ENCODE measurements around the gene LCE2B.

LCE2B gene

DNA sequence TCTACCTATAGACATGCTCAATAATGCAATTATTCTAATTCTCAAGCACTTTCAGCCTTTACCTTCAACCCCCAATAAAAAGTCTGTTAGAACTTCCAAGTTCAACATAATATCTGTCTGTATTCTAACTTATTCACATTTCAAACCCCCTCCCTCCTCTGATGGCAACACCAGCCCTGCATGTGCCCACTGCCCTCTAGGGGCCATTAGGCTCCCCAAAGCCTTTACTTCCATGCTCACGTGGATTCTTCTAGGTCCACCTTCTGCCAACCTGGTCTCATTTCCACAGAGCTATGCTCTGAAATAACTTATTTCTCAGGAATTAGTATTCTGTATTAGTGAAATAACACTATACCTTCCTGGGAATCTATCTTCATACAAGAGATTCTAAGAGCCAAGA is 49.7 kb downstream of the LCE2B start:
- DNase-seq (ENCODE audit: low read depth) = no peak

Measured in stimulated activated CD8-positive, alpha-beta memory T cell treated with anti-CD3 and anti-CD28 coated beads, Interleukin-15, amount 100 ng/mL, for 1 hour (primary cell).